ENCODE measurements around the gene DPT.

DNA sequence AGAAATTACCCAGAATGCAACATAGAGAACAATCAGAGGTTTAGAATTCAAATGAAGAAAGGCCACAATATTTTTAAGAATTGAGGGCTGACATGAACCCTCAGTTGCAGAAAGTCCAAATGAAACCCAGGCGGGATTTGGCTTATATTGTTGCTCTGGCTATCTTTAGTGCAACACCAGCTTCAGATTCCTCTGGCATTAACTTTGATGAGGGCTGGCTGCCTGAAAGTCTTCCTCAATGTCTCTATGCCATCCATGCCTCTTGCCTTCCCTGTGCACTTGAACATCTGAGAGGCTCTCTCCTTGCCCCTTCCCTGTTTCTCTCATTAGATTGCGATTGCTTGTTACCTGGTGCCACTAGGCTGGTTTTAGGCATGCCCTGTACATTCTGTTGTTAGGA is 31.2 kb upstream of the DPT start:
- no peak for TF ChIP-seq PAX5 (IDR thresholded peaks at IDR 0.05; ENCODE audit: borderline replicate concordance, low read depth, low read length)
- TF ChIP-seq, protein P1, sequence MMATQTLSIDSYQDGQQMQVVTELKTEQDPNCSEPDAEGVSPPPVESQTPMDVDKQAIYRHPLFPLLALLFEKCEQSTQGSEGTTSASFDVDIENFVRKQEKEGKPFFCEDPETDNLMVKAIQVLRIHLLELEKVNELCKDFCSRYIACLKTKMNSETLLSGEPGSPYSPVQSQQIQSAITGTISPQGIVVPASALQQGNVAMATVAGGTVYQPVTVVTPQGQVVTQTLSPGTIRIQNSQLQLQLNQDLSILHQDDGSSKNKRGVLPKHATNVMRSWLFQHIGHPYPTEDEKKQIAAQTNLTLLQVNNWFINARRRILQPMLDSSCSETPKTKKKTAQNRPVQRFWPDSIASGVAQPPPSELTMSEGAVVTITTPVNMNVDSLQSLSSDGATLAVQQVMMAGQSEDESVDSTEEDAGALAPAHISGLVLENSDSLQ (IDR thresholded peaks at IDR 0.05): no peak
- TF ChIP-seq, protein P2, sequence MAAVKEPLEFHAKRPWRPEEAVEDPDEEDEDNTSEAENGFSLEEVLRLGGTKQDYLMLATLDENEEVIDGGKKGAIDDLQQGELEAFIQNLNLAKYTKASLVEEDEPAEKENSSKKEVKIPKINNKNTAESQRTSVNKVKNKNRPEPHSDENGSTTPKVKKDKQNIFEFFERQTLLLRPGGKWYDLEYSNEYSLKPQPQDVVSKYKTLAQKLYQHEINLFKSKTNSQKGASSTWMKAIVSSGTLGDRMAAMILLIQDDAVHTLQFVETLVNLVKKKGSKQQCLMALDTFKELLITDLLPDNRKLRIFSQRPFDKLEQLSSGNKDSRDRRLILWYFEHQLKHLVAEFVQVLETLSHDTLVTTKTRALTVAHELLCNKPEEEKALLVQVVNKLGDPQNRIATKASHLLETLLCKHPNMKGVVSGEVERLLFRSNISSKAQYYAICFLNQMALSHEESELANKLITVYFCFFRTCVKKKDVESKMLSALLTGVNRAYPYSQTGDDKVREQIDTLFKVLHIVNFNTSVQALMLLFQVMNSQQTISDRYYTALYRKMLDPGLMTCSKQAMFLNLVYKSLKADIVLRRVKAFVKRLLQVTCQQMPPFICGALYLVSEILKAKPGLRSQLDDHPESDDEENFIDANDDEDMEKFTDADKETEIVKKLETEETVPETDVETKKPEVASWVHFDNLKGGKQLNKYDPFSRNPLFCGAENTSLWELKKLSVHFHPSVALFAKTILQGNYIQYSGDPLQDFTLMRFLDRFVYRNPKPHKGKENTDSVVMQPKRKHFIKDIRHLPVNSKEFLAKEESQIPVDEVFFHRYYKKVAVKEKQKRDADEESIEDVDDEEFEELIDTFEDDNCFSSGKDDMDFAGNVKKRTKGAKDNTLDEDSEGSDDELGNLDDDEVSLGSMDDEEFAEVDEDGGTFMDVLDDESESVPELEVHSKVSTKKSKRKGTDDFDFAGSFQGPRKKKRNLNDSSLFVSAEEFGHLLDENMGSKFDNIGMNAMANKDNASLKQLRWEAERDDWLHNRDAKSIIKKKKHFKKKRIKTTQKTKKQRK (IDR thresholded peaks at IDR 0.05; ENCODE audit: low read depth, low read length): no peak
- TF ChIP-seq, protein P3, sequence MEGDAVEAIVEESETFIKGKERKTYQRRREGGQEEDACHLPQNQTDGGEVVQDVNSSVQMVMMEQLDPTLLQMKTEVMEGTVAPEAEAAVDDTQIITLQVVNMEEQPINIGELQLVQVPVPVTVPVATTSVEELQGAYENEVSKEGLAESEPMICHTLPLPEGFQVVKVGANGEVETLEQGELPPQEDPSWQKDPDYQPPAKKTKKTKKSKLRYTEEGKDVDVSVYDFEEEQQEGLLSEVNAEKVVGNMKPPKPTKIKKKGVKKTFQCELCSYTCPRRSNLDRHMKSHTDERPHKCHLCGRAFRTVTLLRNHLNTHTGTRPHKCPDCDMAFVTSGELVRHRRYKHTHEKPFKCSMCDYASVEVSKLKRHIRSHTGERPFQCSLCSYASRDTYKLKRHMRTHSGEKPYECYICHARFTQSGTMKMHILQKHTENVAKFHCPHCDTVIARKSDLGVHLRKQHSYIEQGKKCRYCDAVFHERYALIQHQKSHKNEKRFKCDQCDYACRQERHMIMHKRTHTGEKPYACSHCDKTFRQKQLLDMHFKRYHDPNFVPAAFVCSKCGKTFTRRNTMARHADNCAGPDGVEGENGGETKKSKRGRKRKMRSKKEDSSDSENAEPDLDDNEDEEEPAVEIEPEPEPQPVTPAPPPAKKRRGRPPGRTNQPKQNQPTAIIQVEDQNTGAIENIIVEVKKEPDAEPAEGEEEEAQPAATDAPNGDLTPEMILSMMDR (IDR thresholded peaks at IDR 0.05 in 2 of 3, conservative IDR thresholded peaks at IDR 0.05 in 1 of 3; ENCODE audit: control insufficient read depth in 2 of 3, extremely low read depth in 1 of 3, insufficient read depth in 1 of 3, low read depth in 3 of 3, low read length in 3 of 3): no peak
- no peak for TF ChIP-seq GABPA (IDR thresholded peaks at IDR 0.05; ENCODE audit: low read depth)
- TF ChIP-seq ZSCAN29 (IDR thresholded peaks at IDR 0.05): no peak
- no peak for TF ChIP-seq TCF7 (IDR thresholded peaks at IDR 0.05; ENCODE audit: borderline replicate concordance)
- TF ChIP-seq, protein P4, sequence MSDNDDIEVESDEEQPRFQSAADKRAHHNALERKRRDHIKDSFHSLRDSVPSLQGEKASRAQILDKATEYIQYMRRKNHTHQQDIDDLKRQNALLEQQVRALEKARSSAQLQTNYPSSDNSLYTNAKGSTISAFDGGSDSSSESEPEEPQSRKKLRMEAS (IDR thresholded peaks at IDR 0.05; ENCODE audit: low read depth, low read length): no peak
- TF ChIP-seq RFX5 (IDR thresholded peaks at IDR 0.05; ENCODE audit: low read depth, low read length): no peak
- no peak for TF ChIP-seq POLR2AphosphoS2 (IDR thresholded peaks at IDR 0.05; ENCODE audit: low read depth, low read length)
- TF ChIP-seq, protein P5, sequence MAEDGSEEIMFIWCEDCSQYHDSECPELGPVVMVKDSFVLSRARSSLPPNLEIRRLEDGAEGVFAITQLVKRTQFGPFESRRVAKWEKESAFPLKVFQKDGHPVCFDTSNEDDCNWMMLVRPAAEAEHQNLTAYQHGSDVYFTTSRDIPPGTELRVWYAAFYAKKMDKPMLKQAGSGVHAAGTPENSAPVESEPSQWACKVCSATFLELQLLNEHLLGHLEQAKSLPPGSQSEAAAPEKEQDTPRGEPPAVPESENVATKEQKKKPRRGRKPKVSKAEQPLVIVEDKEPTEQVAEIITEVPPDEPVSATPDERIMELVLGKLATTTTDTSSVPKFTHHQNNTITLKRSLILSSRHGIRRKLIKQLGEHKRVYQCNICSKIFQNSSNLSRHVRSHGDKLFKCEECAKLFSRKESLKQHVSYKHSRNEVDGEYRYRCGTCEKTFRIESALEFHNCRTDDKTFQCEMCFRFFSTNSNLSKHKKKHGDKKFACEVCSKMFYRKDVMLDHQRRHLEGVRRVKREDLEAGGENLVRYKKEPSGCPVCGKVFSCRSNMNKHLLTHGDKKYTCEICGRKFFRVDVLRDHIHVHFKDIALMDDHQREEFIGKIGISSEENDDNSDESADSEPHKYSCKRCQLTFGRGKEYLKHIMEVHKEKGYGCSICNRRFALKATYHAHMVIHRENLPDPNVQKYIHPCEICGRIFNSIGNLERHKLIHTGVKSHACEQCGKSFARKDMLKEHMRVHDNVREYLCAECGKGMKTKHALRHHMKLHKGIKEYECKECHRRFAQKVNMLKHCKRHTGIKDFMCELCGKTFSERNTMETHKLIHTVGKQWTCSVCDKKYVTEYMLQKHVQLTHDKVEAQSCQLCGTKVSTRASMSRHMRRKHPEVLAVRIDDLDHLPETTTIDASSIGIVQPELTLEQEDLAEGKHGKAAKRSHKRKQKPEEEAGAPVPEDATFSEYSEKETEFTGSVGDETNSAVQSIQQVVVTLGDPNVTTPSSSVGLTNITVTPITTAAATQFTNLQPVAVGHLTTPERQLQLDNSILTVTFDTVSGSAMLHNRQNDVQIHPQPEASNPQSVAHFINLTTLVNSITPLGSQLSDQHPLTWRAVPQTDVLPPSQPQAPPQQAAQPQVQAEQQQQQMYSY (CRISPR knock-in tag; IDR thresholded peaks at IDR 0.05): no peak
- TF ChIP-seq EZH2 (IDR thresholded peaks at IDR 0.05; ENCODE audit: borderline replicate concordance, control insufficient read depth, low read depth, low read length): no peak
